Activated CD4-positive, alpha-beta T cell treated with anti-CD3 and anti-CD28 coated beads, Interleukin-2, amount 10 ng/mL, durations not matched to agents 7 days and 5 days (primary cell): ENCODE data around the gene SCT. TPM values are rescaled to one million over a fixed set of nuclear protein-coding genes. Genes with fewer than 3 reads are reported as not detected.

Source experiments
- CTCF ChIA-PET: fragments of 350-600 bp; sonication (Branson Sonifier 250); formaldehyde crosslinking; loops from one replicate; lab custom pipeline; 2021; ENCODE audit warnings: antibody characterized with exemption; lab: Charles Lee
- POLR2A ChIA-PET: fragments of 350-600 bp; sonication (Branson Sonifier 250); formaldehyde crosslinking; loops from one replicate; lab custom pipeline; 2021; ENCODE audit warnings: antibody characterized with exemption; lab: Charles Lee
- DNase-seq: peaks from one replicate; pipeline ENCODE4 v3.0.0-alpha.2; 2020
- H3K27ac Mint-ChIP-seq: one replicate; pipeline ENCODE4 v1.8.0; 2021; ENCODE audit warnings: mild to moderate bottlenecking, moderate library complexity, mixed read lengths
- H3K27me3 Mint-ChIP-seq: one replicate; pipeline ENCODE4 v1.8.0; 2021; ENCODE audit warnings: mixed read lengths
- H3K36me3 Mint-ChIP-seq: one replicate; pipeline ENCODE4 v1.8.0; 2021; ENCODE audit warnings: low read depth, mixed read lengths
- H3K4me1 Mint-ChIP-seq: one replicate; pipeline ENCODE4 v1.8.0; 2021; ENCODE audit warnings: mixed read lengths
- H3K4me3 Mint-ChIP-seq: one replicate; pipeline ENCODE4 v1.8.0; 2021; ENCODE audit warnings: mild to moderate bottlenecking, moderate library complexity, mixed read lengths
- H3K9me3 Mint-ChIP-seq: one replicate; pipeline ENCODE4 v1.8.0; 2021; ENCODE audit warnings: mixed read lengths
- total RNA-seq, 2 experiments: library from RNA; stranded (reverse); gene quantifications; one replicate each; pipeline ENCODE4 v1.2.3, GENCODE V29; 2021

SCT gene
- total RNA-seq, 2 experiments from 2014 or later: not detected

DNA sequence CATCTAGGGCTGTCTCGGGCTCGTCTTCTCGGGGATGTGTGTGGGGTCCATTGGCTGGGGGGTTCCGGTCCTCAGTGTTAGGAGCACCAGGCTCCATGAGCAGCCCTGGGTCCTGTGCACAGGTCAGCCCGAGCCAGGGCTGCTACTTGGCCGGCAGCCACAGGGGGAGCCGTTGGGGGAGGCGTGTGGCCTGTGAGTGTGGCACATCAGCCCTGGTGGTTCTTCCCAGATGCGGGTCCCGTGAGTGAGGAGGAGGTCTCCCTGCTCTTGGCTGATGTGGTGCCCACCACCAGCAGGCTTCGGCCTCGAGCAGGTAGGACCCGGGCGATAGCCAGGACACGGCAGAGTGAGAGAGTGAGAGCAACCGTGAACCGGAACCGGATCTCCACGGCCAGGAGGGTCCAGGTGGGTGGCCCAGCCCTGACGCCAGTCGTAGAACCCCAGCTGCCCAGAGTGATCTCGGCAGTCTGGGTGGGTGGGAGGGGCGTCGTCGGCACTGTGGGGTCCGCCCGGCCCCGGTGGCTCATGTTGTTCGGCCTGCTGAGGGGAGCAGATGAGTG, 29.7 kb downstream of the SCT start:
- H3K27ac Mint-ChIP-seq: peak overlapping the region; percentile 73

DNA sequence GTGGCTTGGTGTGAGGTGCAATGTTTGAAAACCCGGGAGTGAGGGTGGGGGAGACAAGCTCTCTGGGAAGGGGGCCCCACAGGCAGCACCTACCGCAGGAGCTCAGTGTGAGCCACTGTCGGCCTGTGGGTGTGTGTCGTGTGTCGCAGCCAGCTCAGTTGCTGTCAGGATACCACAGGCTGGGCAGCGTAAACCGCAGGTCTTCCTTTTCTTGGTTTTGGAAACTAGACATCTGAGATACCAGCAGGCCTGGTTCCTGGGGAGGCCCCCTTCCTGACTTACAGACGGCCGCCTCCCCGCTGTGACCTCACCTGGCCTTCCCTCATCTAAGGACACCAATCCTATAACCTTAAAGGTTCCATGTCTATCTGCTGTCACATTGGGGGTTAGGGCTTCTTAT, 30.6 kb downstream of the SCT start:
- POLR2A ChIA-PET: no interaction called here
- no peak overlapping the region for H3K27ac Mint-ChIP-seq
- H3K27me3 Mint-ChIP-seq: no peaks in the 10 kb centered on the region
- peaks cover 13% of the 10 kb centered on the region for H3K4me1 Mint-ChIP-seq
- DNase-seq: no peak
- CTCF ChIA-PET: interaction anchor here (2.2 kb wide), 1 partner anchor 16 kb away, joined by 7 read pairs; no protein-coding TSS in a partner anchor
- H3K36me3 Mint-ChIP-seq: peaks cover 47% of the 10 kb centered on the region
- no peak overlapping the region for H3K4me3 Mint-ChIP-seq
- H3K9me3 Mint-ChIP-seq: no peaks in the 10 kb centered on the region

More for the DNA sequence above, 29.7 kb downstream of the SCT start:
- ChIA-PET POLR2A (no interaction called here), CTCF (no interaction called here)
- DNase-seq: no peak
- Mint-ChIP-seq H3K4me3 (no peak overlapping the region), H3K36me3 (peaks cover 51% of the 10 kb centered on the region), H3K4me1 (peaks cover 13% of the 10 kb centered on the region), H3K27me3 (no peaks in the 10 kb centered on the region), H3K9me3 (no peaks in the 10 kb centered on the region)

DNA sequence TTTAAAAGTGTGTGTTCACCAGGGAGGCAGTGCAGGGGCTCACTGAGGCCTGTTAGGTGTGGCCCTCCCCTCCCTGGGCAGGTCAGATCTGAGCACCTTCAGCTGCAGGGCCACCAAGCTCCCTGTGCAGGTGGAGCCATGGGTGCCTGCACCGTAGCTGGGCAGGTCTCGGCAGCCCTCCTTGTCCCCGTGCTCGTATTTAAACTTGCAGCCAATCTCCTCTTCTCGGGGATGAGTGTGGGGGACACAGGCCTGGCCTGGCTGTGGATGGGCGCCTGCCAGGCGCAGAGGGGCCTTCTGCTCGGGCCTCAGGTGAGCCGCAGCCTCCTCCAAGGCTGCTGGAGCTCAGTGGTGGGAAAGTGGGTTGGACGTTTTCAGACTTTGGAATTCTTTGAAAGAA, 31.6 kb downstream of the SCT start:
- H3K9me3 Mint-ChIP-seq: no peaks in the 10 kb centered on the region
- H3K4me3 Mint-ChIP-seq: no peak overlapping the region
- ChIA-PET CTCF (interaction anchor here (2.2 kb wide), 1 partner anchor 17 kb away, joined by 7 read pairs; no protein-coding TSS in a partner anchor), POLR2A (no interaction called here)
- H3K27ac Mint-ChIP-seq: no peak overlapping the region
- H3K36me3 Mint-ChIP-seq: peaks cover 52% of the 10 kb centered on the region
- peaks cover 13% of the 10 kb centered on the region for H3K4me1 Mint-ChIP-seq
- DNase-seq: no peak
- H3K27me3 Mint-ChIP-seq: no peaks in the 10 kb centered on the region

DNA sequence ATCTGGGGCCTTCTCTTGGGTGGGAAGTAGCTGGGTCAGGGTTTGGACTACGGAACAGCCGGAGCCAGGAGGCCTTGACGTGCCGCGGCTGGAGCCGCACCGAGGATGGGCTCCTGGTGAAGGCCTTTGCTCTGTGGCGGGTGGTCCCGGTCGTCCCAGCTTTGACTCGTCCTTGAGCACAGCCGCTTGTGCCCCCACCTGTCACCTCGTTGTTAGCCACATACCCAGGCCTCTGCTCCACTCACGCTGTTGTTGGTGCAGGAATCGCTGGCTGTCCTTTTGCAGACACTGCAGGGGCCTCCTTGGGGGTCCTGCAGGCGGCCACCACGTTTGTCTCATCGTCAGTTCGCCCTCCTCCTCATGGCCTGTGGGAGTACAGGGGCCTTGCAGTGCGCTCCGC, 33.6 kb downstream of the SCT start:
- Mint-ChIP-seq H3K27me3 (no peaks in the 10 kb centered on the region), H3K9me3 (no peaks in the 10 kb centered on the region), H3K4me3 (no peak overlapping the region), H3K27ac (no peak overlapping the region), H3K36me3 (peaks cover 60% of the 10 kb centered on the region), H3K4me1 (peaks cover 21% of the 10 kb centered on the region)
- ChIA-PET POLR2A (no interaction called here), CTCF (no interaction called here)
- DNase-seq: no peak

DNA sequence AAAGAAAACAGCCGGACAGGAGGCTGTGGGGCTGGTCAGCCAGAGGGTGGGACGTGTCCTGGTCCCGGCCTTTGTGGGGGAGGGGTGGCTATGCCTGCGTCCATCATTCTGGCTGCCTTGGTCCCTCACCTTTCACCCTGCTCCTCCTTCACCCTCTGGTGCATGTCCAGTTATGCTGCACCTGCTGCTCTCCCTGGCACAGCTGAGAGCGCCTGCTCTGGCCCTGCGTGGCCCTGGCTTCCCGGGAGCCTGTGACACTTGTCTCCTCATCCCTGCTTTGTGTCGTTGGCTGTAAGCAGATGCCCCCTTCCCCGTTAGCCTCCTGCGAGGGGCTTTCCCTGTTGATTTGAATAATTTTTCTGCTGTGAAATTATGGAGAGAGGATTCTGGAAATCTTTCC, 34.1 kb downstream of the SCT start:
- Mint-ChIP-seq H3K27ac (no peak overlapping the region), H3K4me3 (no peak overlapping the region), H3K27me3 (no peaks in the 10 kb centered on the region), H3K9me3 (no peaks in the 10 kb centered on the region), H3K36me3 (peaks cover 62% of the 10 kb centered on the region), H3K4me1 (peaks cover 25% of the 10 kb centered on the region)
- DNase-seq: no peak
- ChIA-PET CTCF (no interaction called here), POLR2A (no interaction called here)

DNA sequence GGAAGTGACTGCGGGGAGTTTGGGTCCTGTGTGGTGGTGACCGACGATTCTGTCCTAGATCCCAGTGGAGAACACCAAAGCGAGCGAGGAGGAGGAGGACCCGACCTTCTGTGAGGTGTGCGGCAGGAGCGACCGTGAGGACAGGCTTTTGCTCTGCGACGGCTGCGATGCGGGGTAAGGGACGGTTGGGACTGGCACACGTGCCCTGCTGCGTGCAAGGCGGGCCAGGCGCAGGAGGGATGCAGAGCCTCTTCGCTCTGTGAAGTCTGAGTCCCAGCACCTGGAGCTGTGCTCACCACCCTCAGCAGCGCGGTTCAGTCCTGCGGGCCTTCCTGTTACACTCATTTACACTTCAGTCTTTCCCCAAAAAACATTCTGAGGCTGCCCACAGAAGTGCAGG, 34.5 kb downstream of the SCT start:
- H3K4me1 Mint-ChIP-seq: peaks cover 29% of the 10 kb centered on the region
- no peaks in the 10 kb centered on the region for H3K9me3 Mint-ChIP-seq
- POLR2A ChIA-PET: no interaction called here
- DNase-seq: no peak
- H3K36me3 Mint-ChIP-seq: peaks cover 66% of the 10 kb centered on the region
- CTCF ChIA-PET: no interaction called here
- H3K4me3 Mint-ChIP-seq: no peak overlapping the region
- H3K27ac Mint-ChIP-seq: no peak overlapping the region
- H3K27me3 Mint-ChIP-seq: no peaks in the 10 kb centered on the region

DNA sequence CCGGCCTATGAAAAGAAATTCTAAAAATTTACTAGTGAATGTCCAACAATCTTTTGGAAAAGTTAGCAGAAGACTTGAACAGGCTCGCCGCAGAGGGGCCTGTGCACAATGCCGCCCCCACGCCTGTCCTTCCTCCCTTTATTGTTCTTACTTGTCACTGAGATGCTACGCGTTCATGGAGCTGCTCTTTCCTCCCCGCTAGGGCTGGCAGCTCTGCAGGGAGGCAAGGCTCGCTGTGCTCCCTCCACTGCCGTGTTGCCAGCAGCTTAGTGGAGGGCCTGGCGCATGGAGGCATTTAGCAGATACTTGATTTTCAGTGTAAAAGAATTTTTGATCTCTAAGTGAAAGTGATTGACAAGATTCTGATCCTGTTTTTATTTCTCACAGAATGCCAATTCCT, 36.0 kb downstream of the SCT start:
- no peak for DNase-seq
- no peak overlapping the region for H3K4me3 Mint-ChIP-seq
- CTCF ChIA-PET: interaction anchor here (0.6 to 1.5 kb wide), 4 partner anchors 7 to 36 kb away, joined by 3 to 5 read pairs (median 4); no protein-coding TSS in a partner anchor
- POLR2A ChIA-PET: no interaction called here
- no peak overlapping the region for H3K27ac Mint-ChIP-seq
- peaks cover 58% of the 10 kb centered on the region for H3K36me3 Mint-ChIP-seq
- H3K4me1 Mint-ChIP-seq: peaks cover 33% of the 10 kb centered on the region
- H3K9me3 Mint-ChIP-seq: no peaks in the 10 kb centered on the region
- H3K27me3 Mint-ChIP-seq: no peaks in the 10 kb centered on the region

DNA sequence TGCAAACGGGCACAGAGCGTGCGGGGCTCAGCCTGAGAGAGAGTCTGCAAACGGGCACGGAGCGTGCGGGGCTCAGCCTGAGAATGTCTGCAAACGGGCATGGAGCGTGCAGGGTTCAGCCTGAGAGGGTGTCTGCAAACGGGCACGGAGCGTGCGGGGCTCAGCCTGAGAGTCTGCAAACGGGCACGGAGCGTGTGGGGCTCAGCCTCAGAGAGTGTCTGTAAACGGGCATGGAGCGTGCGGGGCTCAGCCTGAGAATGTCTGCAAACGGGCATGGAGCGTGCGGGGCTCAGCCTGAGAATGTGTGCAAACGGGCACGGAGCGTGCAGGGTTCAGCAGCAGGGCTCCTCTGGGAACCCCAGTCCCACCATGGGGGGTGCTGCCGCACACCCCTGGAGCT, 37.2 kb downstream of the SCT start:
- CTCF ChIA-PET: interaction anchor here (0.8 to 1.5 kb wide), 4 partner anchors 9 to 35 kb away, joined by 3 to 4 read pairs (median 4); no protein-coding TSS in a partner anchor
- peaks cover 30% of the 10 kb centered on the region for H3K4me1 Mint-ChIP-seq
- POLR2A ChIA-PET: no interaction called here
- DNase-seq: no peak
- no peak overlapping the region for H3K27ac Mint-ChIP-seq
- no peaks in the 10 kb centered on the region for H3K27me3 Mint-ChIP-seq
- H3K9me3 Mint-ChIP-seq: no peaks in the 10 kb centered on the region
- H3K4me3 Mint-ChIP-seq: no peak overlapping the region
- peaks cover 52% of the 10 kb centered on the region for H3K36me3 Mint-ChIP-seq

DNA sequence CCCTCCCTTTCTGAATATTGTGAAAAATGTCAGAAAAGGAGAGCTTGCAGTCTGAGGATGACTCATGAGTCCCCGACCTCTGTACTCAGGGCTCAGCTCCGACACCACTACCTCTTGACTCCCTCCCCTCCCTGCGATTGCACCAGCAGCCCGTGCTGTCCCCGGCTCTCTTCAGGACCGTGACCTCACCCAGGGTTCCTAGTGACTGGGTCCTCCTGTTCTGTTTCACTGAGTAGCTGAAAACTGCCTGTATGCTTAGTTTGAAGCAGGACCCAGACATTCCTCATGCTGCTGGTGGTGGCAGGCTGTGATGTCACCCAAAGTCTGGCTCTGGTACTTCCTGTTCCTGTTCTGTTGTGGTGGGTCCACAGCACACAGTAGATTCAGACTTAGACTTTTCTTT, 39.0 kb downstream of the SCT start:
- Mint-ChIP-seq H3K27me3 (no peaks in the 10 kb centered on the region), H3K4me1 (peaks cover 30% of the 10 kb centered on the region), H3K27ac (peak overlapping the region; percentile 99), H3K36me3 (peaks cover 48% of the 10 kb centered on the region), H3K4me3 (peak overlapping the region; percentile 62), H3K9me3 (no peaks in the 10 kb centered on the region)
- peak; percentile 80 for DNase-seq
- CTCF ChIA-PET: interaction anchor here (0.7 to 2.3 kb wide), 6 partner anchors 10 to 88 kb away, joined by 3 to 8 read pairs (median 4); partner anchors contain the start of gene PHRF1
- POLR2A ChIA-PET: interaction anchor here (0.8 kb wide), 1 partner anchor 12 kb away, joined by 3 read pairs; no protein-coding TSS in a partner anchor

DNA sequence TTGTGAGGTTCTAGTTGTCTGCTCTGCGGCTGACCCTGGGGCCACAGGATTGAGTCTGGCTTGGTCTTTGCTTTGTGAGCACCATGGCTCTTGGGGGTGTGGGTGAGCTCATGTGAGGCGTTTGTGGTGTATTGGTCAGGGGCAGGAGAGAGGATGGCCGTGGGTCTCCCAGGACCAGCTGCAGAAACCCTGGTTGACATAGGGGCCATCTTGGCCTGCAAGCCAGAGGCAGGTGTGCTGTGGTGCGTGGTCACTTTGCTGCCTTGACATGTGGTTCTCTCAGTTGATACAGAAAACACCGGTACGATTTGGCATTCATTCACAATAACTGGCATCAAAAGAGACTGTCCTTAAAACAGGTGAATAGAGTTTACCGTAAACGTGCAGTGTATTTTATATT, 39.4 kb downstream of the SCT start:
- CTCF ChIA-PET: interaction anchor here (0.7 to 2.3 kb wide), 5 partner anchors 9 to 26 kb away, joined by 3 to 8 read pairs (median 4); partner anchors contain the start of gene PHRF1
- peaks cover 48% of the 10 kb centered on the region for H3K36me3 Mint-ChIP-seq
- no peak for DNase-seq

DNA sequence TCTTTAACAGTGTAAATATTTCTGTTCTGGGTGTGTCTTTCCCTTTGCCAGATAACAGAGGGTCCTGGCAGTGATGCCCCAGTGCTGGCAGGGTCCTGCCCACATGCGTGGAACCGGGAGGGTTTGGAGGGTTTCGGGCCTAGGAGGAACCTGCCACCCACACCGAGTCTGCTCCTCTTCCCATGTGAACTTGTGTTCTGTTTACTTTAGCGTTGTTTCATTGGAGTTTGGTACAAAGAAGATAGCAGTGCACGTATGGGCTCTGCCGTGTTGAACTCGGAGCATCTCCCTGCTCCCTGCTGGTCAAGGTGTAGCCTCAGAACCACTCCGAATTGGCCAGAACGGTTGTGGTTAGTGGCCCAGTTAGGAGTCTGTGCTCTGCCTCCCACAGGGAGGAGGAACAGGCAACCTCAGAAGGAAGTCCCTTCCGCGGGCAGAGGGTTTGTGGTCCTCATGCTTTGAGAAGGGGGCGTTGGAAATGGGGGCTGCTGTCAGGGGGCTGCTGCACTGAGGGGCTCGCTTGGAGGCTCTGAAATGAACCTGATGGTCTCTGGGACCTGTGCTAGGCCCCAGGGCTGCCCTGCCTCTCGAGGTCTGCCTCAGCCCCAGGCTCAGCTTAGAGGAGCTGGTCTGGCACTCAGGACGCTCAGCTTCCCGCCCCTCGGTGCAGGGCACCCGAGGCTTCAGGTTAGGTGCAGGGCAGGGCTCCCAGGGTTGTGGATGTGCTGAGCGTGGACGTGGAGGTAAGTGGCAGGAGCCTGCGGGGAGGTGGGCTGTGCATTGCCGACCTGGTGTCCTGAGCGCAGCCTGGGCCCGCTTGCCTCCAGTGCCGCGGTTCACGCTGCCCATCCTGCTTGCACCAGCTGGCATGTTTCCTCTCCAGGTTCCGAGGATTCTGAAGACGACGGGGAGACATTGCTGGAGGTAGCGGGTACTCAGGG, 40.3 kb downstream of the SCT start:
- Mint-ChIP-seq H3K4me3 (no peak overlapping the region), H3K4me1 (peaks cover 32% of the 10 kb centered on the region), H3K9me3 (no peaks in the 10 kb centered on the region), H3K27ac (peak overlapping the region; percentile 66), H3K27me3 (no peaks in the 10 kb centered on the region), H3K36me3 (peaks cover 47% of the 10 kb centered on the region)
- DNase-seq: no peak
- CTCF ChIA-PET: no interaction called here
- POLR2A ChIA-PET: interaction anchor here (1.1 kb wide), 1 partner anchor 11 kb away, joined by 3 read pairs; no protein-coding TSS in a partner anchor

More for the DNA sequence above, 39.4 kb downstream of the SCT start:
- H3K27ac Mint-ChIP-seq: peak overlapping the region; percentile 99
- peaks cover 30% of the 10 kb centered on the region for H3K4me1 Mint-ChIP-seq
- H3K27me3 Mint-ChIP-seq: no peaks in the 10 kb centered on the region
- POLR2A ChIA-PET: interaction anchor here (0.8 kb wide), 1 partner anchor 12 kb away, joined by 3 read pairs; no protein-coding TSS in a partner anchor
- H3K9me3 Mint-ChIP-seq: no peaks in the 10 kb centered on the region
- H3K4me3 Mint-ChIP-seq: peak overlapping the region; percentile 62

DNA sequence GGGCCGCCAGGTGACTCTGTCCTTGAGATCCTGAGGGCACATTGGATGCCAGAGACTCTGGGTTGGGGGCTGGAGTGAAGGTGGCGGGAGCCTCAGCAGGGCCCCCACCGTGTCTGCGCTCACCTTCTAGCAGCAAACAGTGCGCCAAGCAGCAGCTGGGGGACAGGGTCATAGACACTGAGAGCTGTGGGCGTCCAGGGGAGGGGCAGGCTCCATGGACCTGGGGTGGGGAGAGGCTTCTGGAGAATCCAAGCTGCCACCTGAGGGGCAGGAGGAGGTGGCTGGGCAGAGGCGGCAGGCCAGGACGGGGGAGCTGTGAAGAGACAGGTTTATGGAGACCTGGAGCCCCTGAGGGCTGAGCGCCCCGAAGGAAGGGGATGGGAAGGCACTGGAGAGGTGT, 42.7 kb downstream of the SCT start:
- H3K9me3 Mint-ChIP-seq: no peaks in the 10 kb centered on the region
- H3K27me3 Mint-ChIP-seq: no peaks in the 10 kb centered on the region
- H3K36me3 Mint-ChIP-seq: peaks cover 34% of the 10 kb centered on the region
- POLR2A ChIA-PET: no interaction called here
- H3K27ac Mint-ChIP-seq: no peak overlapping the region
- peaks cover 46% of the 10 kb centered on the region for H3K4me1 Mint-ChIP-seq
- CTCF ChIA-PET: interaction anchor here (0.5 to 2.6 kb wide), 5 partner anchors 7 to 128 kb away, joined by 3 to 7 read pairs (median 4); partner anchors contain the start of gene PHRF1
- no peak for DNase-seq
- H3K4me3 Mint-ChIP-seq: no peak overlapping the region
